Peyer's patch (tissue), 4 donors: Measurements from ENCODE around the gene KCNMA1. TPM values are rescaled to one million over a fixed set of nuclear protein-coding genes. Genes with fewer than 3 reads are reported as not detected.

ENCODE experiments used
- DNase-seq, 3 donors: peaks; one replicate each; pipeline ENCODE4 v3.0.0-alpha.2; 2017 to 2019
- H3K27ac ChIP-seq, 4 donors: fragments of 200-600 bp; sonication (generic); one replicate each; pipeline ENCODE4 v1.5.1; 2016 to 2019
- H3K27me3 ChIP-seq, 2 donors: fragments of 200-600 bp; sonication (generic); one replicate each; pipeline ENCODE4 v1.5.1; 2019
- H3K36me3 ChIP-seq, 3 donors: fragments of 200-600 bp; sonication (generic); one replicate each; pipeline ENCODE4 v1.5.1; 2016 to 2019
- H3K4me1 ChIP-seq, 4 donors: fragments of 200-600 bp; sonication (generic); one replicate each; pipeline ENCODE4 v1.5.1; 2016 to 2019
- H3K4me3 ChIP-seq, 4 donors: fragments of 200-600 bp; sonication (generic); 1 replicate in 3 of 4; 2 replicates in 1 of 4; pipeline ENCODE4 v1.5.1; 2016 to 2019; ENCODE audit warnings: mild to moderate bottlenecking in 1 of 4
- H3K9me3 ChIP-seq, 4 donors: fragments of 200-600 bp; sonication (generic); one replicate each; pipeline ENCODE4 v1.5.1; 2016 to 2019; ENCODE audit warnings: mild to moderate bottlenecking in 1 of 4
- POLR2A ChIP-seq, 2 donors: fragments of 450-650 bp; IDR thresholded peaks; one replicate each; pipeline ENCODE4 v1.5.1; 2017; ENCODE audit warnings: antibody characterized with exemption in 2 of 2, mild to moderate bottlenecking in 2 of 2, moderate library complexity in 2 of 2
- total RNA-seq, 4 donors: library from RNA; depleted of rRNA; stranded (reverse); fragments of >200 nt; gene quantifications; one replicate each; pipeline ENCODE4 v1.1.0, GENCODE V29; 2016
- TF ChIP-seq, protein P1 (sequence below), 6 experiments: fragments of 450-650 bp in 4 of 6; fragments of 200-600 bp in 2 of 6; sonication (generic) in 1 of 6; IDR thresholded peaks; one replicate each; pipeline ENCODE4 v1.5.1; 2017 to 2019; ENCODE audit warnings: antibody characterized with exemption in 6 of 6, mild to moderate bottlenecking in 3 of 6, moderate library complexity in 1 of 6

Gene KCNMA1
- total RNA-seq, 4 donors from 2014 or later: 17.8 to 29.1 (median 23.9) TPM

DNA sequence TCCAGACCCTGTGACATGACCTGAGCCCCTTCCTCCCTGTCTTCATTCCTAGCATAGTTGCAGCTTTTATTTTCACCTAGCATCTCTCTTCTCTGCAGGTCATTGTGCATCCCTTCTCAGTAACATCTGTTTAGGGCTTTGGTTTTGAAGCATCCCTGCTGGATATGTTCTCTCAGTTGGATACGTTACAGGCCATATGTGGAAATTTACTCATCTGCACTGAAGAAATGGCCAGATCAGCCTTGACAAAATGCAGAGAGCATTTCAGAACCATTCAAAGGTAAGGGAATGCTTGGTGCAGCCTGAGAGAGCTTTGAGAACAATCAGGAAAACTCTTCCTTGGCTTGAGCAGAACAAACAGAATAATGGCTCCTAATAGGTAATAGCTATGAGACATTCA, 647.0 kb downstream of the KCNMA1 start:
- Histone ChIP-seq H3K27ac (no peak overlapping the region), H3K36me3 (no peaks in the 10 kb centered on the region), H3K4me3 (no peak overlapping the region), H3K4me1 (no peaks in the 10 kb centered on the region), H3K9me3 (no peaks in the 10 kb centered on the region), H3K27me3 (no peaks in the 10 kb centered on the region)
- TF ChIP-seq POLR2A (IDR thresholded peaks at IDR 0.05): no peak
- TF ChIP-seq, protein P1, sequence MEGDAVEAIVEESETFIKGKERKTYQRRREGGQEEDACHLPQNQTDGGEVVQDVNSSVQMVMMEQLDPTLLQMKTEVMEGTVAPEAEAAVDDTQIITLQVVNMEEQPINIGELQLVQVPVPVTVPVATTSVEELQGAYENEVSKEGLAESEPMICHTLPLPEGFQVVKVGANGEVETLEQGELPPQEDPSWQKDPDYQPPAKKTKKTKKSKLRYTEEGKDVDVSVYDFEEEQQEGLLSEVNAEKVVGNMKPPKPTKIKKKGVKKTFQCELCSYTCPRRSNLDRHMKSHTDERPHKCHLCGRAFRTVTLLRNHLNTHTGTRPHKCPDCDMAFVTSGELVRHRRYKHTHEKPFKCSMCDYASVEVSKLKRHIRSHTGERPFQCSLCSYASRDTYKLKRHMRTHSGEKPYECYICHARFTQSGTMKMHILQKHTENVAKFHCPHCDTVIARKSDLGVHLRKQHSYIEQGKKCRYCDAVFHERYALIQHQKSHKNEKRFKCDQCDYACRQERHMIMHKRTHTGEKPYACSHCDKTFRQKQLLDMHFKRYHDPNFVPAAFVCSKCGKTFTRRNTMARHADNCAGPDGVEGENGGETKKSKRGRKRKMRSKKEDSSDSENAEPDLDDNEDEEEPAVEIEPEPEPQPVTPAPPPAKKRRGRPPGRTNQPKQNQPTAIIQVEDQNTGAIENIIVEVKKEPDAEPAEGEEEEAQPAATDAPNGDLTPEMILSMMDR (IDR thresholded peaks at IDR 0.05): no peak
- DNase-seq: no peak

DNA sequence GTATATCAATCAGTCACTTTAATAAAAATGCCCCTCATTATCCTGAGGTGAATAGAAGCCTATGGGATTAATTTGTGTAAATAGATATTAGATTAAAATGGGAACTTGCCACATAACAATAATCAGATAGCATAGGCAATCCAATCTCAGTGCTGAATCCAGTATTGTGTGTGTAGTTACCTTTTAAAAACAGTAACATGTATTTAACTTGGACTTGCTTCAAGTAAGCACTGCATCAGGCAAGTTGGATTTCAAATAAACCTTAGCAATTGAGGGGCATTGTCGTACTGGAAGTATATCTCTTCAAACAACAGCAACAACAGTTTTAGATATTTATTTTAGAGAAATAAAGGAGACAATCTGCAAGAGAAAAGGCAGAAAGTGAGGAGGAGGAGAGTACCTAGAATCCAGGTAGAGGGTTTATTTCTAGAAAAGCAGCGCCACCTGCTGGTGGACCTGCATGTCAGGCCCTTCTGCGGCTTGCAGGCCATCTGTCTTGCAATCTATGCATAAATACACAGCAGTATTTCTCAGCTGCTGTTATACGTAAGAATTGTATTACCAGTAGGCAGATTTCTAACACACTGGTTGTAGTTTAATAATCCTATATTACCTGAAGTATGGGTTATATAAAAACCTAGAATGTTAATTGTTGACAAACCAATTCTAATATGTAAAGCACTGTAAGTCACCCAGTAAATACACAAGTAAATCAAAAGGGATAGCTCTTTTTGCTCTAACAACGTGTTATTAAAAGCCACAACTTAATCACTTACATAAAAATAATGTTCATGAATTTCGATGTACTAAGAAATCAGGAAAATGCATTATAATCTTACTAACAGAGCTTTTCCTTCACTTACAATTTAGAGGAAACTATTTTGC, 652.8 kb downstream of the KCNMA1 start:
- no peak overlapping the region for H3K4me3 ChIP-seq
- H3K36me3 ChIP-seq: no peaks in the 10 kb centered on the region
- TF ChIP-seq, protein P1 (IDR thresholded peaks at IDR 0.05): peak in 5 of 6 experiments; percentile 41 to 68 (median 63)
- TF ChIP-seq POLR2A (IDR thresholded peaks at IDR 0.05): no peak
- no peaks in the 10 kb centered on the region for H3K27me3 ChIP-seq
- H3K4me1 ChIP-seq: no peaks in the 10 kb centered on the region
- no peak overlapping the region for H3K27ac ChIP-seq
- H3K9me3 ChIP-seq: no peaks in the 10 kb centered on the region
- peak; percentile 39 to 86 (median 69) for DNase-seq

DNA sequence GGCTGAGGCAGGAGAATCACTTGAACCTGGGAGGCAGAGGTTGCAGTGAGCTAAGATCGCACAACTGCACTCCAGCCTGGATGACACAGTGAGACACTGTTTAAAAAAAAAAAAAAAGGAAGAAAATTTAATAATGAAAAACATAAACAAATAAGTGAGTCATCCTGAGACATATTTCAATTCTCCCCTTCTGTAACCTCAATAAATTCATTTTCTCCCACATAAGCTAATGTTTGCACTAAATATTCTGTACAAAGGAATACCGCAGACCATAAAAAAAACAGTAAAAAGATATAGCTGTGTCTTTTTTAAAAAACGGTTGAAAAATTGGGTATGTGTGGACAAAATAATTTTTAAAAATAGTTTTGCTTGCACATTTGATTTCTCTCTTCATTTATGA, 654.0 kb downstream of the KCNMA1 start:
- no peaks in the 10 kb centered on the region for H3K27me3 ChIP-seq
- no peaks in the 10 kb centered on the region for H3K4me1 ChIP-seq
- H3K36me3 ChIP-seq: no peaks in the 10 kb centered on the region
- no peaks in the 10 kb centered on the region for H3K9me3 ChIP-seq
- no peak overlapping the region for H3K27ac ChIP-seq
- no peak for DNase-seq
- H3K4me3 ChIP-seq: no peak overlapping the region
- no peak for TF ChIP-seq POLR2A (IDR thresholded peaks at IDR 0.05)
- TF ChIP-seq, protein P1 (IDR thresholded peaks at IDR 0.05): no peak

DNA sequence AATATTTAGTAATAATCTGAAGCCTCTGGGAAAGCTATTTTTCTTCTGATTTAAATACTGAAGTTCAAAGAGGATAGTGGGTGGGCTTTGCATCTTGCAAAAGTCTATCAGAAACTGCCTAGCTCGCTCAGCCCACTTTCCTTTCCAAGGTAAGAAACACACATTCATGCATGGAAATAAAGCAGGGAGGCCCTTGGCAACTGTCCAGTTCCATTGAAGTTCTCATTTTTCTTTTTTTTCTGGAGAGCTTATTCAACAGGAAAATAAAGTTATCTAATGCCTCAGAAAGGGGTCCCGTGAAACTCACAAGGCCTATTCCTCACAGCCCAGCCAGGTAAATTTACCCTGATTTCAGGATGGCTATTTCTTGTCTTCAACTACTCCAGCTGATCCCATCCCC, 654.9 kb downstream of the KCNMA1 start:
- Histone ChIP-seq H3K36me3 (no peaks in the 10 kb centered on the region), H3K27ac (no peak overlapping the region), H3K4me1 (no peaks in the 10 kb centered on the region), H3K27me3 (no peaks in the 10 kb centered on the region), H3K4me3 (no peak overlapping the region), H3K9me3 (no peaks in the 10 kb centered on the region)
- DNase-seq: no peak
- TF ChIP-seq, protein P1 (IDR thresholded peaks at IDR 0.05): no peak
- TF ChIP-seq POLR2A (IDR thresholded peaks at IDR 0.05): no peak

DNA sequence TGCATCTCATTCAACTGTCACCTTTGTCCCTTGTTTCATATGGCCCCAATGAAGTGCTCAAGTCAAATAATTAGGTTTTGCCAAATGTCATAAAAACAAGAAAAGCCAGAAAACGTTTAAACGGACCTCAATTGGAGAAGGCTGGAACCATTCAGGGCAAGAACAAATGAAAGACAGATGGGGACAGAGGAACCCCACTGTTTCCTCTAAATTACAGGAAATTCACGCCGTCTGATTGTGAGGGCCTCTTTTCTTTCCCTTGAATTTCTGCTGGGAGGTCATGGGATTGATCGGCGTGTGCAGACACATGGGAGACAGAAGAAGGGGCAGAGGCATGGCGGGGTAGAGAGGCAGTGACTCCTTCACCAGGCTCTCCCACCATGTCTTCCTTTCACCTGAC, 656.4 kb downstream of the KCNMA1 start:
- Histone ChIP-seq H3K27ac (no peak overlapping the region), H3K27me3 (no peaks in the 10 kb centered on the region), H3K4me3 (no peak overlapping the region), H3K36me3 (no peaks in the 10 kb centered on the region), H3K4me1 (no peaks in the 10 kb centered on the region), H3K9me3 (no peaks in the 10 kb centered on the region)
- TF ChIP-seq, protein P1 (IDR thresholded peaks at IDR 0.05): no peak
- no peak for DNase-seq
